Ishikawa (cell line): ENCODE measurements around the gene CLSTN1.

ENCODE experiments used
- CEBPB ChIP-seq: IDR thresholded peaks from 2 replicates; pipeline ENCODE4 v1.6.1; 2012
- CREB1 ChIP-seq: IDR thresholded peaks from 2 replicates; pipeline ENCODE4 v1.6.1; 2012; ENCODE audit warnings: low read depth
- TAF1 ChIP-seq: IDR thresholded peaks from 2 replicates; pipeline ENCODE4 v1.6.1; 2012; ENCODE audit warnings: low read depth, mild to moderate bottlenecking
- TEAD4 ChIP-seq: IDR thresholded peaks from 2 replicates; pipeline ENCODE4 v1.6.1; 2012
- YY1 ChIP-seq: IDR thresholded peaks from 2 replicates; pipeline ENCODE4 v1.6.1; 2012; ENCODE audit warnings: low read depth

- TF ChIP-seq CREB1 (no peak), YY1 (no peak), TAF1 (no peak), CEBPB (no peak), TEAD4 (no peak)
Observed at GRCh38 chr1:9872430-9873165, 48.8 kb upstream of the CLSTN1 start.
